Astrocyte of the cerebellum (primary cell): ENCODE results near the gene PHF12.
A peak's percentile ranks its signal among the peaks of the same experiment; 100 is the strongest.

Source experiments
- DNase-seq: peaks from one replicate; pipeline ENCODE4 v3.0.0-alpha.2; 2011; ENCODE audit warnings: low read depth
- H3K4me3 ChIP-seq: 2 replicates; pipeline ENCODE4 v1.5.1; 2011; ENCODE audit warnings: mild to moderate bottlenecking, low read depth, low read length, moderate library complexity
- CTCF ChIP-seq: IDR thresholded peaks from 2 replicates; pipeline ENCODE4 v1.5.1; 2012; ENCODE audit warnings: low read length, low read depth, moderate library complexity, mild to moderate bottlenecking; ENCODE audit errors: missing control alignments
- in situ Hi-C: cut with HindIII; loops from 2 replicates; pipeline ENCODE4 v1.10.0; 2017; ENCODE audit warnings: low sequenced_read_pairs

The PHF12 gene

GRCh38 chr17:28975031-28975430 is 23.7 kb upstream of the PHF12 start:
- no peak for DNase-seq
- no peak for TF ChIP-seq CTCF
- no peak overlapping the region for H3K4me3 ChIP-seq
- in situ Hi-C loops, result no loop called here

- no peak overlapping the region for H3K4me3 ChIP-seq
- TF ChIP-seq CTCF, result no peak
- no peak for DNase-seq
- in situ Hi-C loops, result no loop called here
Observed at GRCh38 chr17:28974451-28974850, 23.1 kb upstream of the PHF12 start.

GRCh38 chr17:28973425-28973824 is 22.1 kb upstream of the PHF12 start:
- peak; percentile 38 for TF ChIP-seq CTCF
- H3K4me3 ChIP-seq, result no peak overlapping the region
- DNase-seq, result peak; percentile 79
- in situ Hi-C loops, result no loop called here

GRCh38 chr17:28972437-28972836 is 21.1 kb upstream of the PHF12 start:
- DNase-seq, result no peak
- in situ Hi-C loops, result no loop called here

GRCh38 chr17:28970879-28971278 is 19.6 kb upstream of the PHF12 start:
- H3K4me3 ChIP-seq, result no peak overlapping the region
- TF ChIP-seq CTCF, result no peak
- DNase-seq, result no peak
- in situ Hi-C loops, result no loop called here

More at GRCh38 chr17:28972437-28972836, 21.1 kb upstream of the PHF12 start:
- no peak for TF ChIP-seq CTCF
- no peak overlapping the region for H3K4me3 ChIP-seq

- in situ Hi-C loops, result no loop called here
- DNase-seq, result no peak
- TF ChIP-seq CTCF, result no peak
- no peak overlapping the region for H3K4me3 ChIP-seq
Observed at GRCh38 chr17:28969706-28970393, 18.5 kb upstream of the PHF12 start.
